GM03348 (cell line): Measurements from ENCODE around the gene TBC1D3L.
"Not testable (repeated sequence)": the region's sequence is repeated elsewhere in the genome, so short reads cannot be mapped to it uniquely, and the experiment has no call there.

Experiments
- DNase-seq: peaks from one replicate; pipeline ENCODE4 v3.0.0; 2012; ENCODE audit warnings: low spot score

The TBC1D3L gene

GRCh38 chr17:37988960-37989359 is at the start of gene TBC1D3L:
TBC1D3L (minus strand) TSS chr17:37989060; CDS start chr17:37987520, 1,540 bp downstream.
- DNase-seq, result not testable (repeated sequence)

GRCh38 chr17:38003676-38004075 is 14.8 kb upstream of the TBC1D3L start, which contains the start of gene TBC1D3D:
TBC1D3D (plus strand) TSS chr17:38003976; CDS start chr17:38005561, 1,585 bp downstream.
- not testable (repeated sequence) for DNase-seq
